ENCODE data around the gene PARVG. TPM values are rescaled to one million over a fixed set of nuclear protein-coding genes. Genes with fewer than 3 reads are reported as not detected.

Gene PARVG
- polyA plus RNA-seq, 3 donors = 1.7 to 2.2 (median 1.9) TPM

GRCh38 chr22:44179196-44179988 is 1.3 kb upstream of the PARVG start:
- DNase-seq = no peak

DNA sequence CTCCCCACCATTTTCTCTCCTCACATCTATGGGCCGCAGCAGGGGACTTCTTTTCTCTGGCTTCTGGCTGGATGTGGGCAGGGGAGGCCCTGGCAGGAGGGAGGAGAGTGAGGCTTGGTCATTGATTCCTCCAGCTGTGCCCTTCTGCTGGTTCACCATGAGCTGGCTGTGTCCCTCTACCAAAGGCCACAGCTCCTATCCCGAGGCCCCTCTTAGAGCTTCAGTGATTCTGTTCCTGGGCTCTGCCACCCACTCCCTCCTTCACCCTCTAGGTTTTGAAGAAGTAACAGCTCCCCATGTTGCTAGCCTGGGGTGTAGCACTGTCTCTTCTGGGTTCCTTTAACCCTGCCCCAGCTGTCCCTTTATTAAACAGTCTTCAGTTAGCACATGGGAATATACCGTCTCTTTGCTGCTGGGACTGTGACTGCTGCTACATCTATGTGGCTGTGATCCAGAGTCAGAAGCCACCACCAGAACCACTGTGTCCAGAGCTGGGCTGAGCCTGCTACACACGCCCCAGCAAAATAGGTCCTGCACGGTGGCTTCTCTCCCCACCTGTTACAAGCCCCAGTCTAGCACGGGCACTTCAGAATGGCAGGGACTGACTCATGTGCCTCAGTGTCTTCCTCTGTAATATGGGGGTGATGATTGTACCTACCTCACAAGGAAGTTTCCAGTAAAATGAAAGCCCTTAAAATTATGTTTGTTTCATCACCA is 578 bp upstream of the PARVG start:
- no peak for DNase-seq

DNA sequence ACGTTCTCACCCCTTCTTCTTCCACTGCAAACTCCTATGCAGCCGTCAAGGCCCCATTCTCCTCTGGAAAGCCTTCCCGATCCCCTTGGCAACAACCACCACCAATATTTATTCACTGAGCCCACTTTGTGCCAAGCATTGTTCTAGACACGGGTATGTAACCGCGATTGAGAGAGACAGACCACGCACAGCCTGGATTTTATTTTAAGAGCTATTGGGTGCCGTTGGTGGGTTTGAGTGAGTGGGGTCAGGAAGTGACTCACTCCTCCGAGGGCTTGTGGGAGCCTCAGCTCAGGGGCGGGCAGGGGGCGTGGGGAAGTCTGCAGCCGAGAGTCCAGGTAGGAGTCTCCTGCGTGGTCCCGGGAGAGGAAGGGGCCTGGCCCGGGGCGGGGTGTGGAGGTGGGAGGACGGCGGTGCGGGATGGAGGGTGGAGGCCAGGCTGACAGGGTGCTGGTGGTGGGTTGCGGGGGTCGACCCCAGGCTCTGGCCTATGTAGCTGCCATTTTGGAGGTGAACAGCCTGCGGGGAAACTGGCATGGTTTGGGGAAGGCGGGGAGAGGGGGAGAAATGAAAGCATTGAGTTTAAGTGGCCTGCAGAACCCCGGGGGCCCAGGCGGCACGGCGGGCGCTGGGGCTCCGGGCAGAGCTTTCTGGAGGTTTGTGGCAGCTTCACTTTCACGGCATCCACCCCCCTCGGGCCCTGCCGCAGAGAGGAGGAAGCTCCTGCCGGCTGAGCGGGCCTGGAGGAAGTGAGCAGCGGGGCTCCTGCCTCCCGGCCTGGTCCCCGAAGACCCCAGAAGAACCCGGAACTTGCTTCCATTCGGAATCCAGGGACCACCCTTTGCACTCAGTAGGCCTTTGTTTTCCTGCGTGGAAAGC is 547 bp downstream of the PARVG start:
- DNase-seq = no peak

DNA sequence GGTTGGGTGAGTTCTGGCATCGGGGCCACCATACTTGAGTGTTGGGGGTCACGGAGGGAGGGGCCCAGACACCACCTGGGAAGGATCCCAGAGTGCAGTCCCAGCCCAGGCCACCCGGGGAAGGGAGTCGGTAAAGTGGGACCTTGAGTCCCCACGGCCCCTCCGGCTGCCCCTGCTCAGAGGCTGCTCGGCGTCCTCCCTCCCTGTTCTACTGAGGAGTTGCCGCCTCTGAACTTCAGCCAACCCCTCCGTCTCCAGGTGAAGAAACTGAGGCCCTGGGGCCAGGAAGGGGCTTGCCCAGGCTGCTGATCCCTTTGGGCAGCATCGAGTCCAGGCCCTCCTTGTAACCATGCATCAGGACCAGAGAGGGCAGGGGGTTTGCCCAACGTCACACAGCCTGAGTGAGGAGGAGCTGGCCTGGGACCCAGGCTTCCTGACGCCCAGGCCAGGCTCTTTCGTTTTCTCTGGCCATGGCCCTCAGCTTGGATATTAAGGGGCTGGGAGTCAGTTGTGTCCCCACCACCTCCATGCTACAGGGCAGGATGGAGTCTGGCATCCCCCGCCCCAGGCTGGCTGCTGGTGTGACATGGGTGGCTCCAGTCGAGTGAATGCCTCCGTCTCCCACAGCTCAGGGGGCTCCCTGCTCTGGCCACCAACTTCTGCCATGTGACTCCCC is 1.3 kb downstream of the PARVG start:
- DNase-seq = no peak

DNA sequence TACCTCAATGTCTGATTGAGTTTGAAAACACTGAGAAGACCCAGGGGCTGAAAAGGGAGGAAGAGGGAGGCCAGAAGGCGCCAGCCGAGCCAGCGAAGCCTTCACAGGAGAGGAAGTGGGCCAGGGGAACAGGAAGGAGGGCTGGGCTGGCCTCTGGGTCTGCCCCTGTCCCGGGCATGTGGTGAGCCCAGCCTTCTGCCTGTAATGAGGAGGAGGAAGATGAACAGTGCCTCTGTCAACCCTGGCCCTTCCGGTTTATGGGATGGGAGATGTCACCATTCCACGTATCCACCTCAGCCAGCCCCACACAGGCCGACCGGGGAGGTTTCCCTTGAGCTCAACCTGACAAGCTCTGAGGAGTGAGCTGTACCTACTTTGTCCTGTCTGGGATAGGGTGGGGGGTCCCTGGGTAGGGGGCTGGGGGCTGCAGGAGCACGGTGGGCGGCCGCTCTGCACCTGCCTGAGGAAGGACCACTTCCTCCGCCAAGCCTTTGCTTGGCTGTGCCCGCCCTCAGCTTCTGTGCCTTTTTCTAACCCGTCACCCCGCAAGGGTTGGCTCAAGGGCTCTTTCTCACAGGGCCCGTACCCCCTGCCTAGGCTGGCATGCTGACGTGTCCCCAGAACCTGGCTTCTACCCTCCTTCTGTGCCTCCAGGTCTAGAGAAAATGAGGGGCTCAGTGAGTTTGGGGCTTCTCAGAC is 2.0 kb downstream of the PARVG start:
- DNase-seq = no peak

- no peak for DNase-seq
Observed at GRCh38 chr22:44183287-44183588, 2.5 kb downstream of the PARVG start.

DNA sequence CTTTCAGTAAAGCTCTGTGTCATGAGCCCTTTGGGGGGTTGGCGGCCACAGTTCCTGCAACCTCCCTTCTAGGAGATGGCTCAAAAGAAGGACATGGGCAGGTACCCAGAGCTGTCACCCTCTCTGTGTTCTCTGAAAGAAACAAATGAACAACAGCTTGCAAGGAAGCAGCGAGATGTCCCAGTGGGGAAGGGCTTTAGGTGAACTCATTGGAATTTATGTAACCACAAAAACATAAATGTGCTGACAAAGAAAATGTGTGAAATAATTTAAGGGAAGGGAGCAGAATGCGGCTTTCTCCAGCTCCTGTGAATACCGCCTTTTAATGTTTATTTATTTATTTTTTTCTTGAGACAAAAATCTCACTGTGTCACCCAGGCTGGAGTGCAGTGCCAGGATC is 3.3 kb downstream of the PARVG start:
- no peak for DNase-seq

- DNase-seq = no peak
Observed at GRCh38 chr22:44185237-44186120, 4.8 kb downstream of the PARVG start.

GRCh38 chr22:44186121-44186510 is 5.4 kb downstream of the PARVG start:
- no peak for DNase-seq

DNA sequence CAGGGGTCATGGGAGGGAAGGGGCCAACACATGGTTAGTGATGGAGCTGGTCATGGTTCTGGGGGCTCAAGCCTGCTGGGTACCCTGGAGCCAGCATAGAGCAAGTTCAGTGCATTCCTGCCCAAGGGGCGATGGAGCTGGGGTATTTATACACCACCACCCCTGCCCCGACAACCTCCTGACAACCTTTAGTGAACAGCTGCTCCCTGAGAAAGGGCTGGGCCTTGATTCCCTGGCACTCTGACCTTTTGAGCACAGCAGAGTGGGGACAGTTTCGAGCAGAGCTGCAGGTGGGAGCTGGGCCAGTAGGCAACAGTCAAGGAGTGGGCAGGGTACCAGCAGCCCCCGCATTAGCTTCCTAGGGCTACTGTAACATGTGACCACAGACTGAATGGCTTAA is 6.0 kb downstream of the PARVG start:
- DNase-seq = no peak

DNA sequence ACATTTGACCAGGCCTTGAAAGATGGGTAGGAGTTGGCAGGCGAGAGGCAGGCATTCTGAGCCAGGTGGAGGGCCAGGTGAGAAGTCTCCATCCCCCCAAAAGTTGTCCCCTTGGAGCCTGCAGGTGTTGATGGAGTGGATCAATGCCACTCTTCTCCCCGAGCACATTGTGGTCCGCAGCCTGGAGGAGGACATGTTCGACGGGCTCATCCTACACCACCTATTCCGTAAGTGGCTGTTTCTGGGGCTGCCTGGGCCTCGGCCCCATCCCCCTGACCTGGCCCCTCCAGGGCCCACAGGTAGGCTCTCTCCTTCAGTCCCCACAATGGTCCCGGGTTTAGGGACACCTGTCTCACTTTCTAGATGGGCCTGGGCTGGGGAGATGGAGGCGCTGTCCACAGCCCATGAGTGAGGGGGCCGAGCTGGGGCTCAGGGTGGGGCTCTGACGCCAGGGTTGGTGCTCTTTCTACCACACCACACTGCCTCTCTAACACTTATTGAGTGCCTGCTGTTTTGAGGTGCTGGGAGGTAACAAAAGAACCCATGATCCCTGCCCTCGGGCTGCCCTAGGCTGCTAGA is 7.0 kb downstream of the PARVG start:
- no peak for DNase-seq

DNA sequence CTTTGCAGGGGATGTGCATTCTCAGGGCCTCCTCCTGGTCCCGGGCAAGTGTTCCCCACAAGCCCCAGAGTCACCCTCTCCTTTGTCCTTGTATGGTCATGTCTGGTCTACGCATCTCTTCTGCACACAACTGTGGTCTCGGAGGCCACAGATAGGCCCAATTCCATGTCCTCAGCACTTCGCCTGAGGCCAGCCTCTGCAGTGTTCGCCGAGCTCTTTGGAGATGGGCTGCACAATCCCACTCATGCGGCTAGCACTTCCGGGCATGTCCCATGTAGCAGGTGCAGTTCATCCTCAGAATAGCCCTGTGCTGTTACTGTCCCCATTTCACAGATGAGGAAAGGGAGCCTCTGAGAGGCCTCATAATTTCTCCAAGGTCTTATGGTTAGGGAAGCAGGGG is 7.6 kb downstream of the PARVG start:
- DNase-seq = no peak

GRCh38 chr22:44188986-44189630 is 8.4 kb downstream of the PARVG start:
- DNase-seq = no peak

DNA sequence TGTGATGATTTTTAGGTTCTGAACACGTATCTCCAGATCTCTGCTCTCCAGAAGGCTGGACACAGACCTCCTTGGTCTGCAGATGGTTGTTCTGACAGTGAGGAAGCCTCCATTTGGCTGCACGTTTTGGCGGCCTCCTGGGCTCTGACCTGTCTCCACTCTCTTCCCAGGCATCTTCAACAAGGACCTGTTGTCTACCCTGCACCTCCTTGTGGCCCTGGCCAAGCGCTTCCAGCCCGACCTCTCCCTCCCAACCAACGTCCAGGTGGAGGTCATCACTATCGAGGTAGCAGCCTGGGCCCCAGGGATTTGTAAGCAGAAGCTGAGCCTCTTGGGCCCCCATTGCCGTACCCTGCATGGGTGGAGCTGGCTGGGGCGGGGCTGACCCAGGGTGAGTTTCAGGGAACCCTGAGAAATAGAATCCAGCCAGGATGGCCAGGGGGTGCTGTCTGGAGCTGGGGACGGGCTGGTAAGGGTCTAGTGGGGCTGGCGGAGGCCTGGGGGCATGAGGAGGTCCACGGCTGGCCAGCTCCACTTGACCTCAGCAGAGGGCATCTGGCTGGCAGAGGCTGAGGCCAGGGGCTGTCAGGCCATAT is 9.8 kb downstream of the PARVG start:
- DNase-seq = no peak

DNA sequence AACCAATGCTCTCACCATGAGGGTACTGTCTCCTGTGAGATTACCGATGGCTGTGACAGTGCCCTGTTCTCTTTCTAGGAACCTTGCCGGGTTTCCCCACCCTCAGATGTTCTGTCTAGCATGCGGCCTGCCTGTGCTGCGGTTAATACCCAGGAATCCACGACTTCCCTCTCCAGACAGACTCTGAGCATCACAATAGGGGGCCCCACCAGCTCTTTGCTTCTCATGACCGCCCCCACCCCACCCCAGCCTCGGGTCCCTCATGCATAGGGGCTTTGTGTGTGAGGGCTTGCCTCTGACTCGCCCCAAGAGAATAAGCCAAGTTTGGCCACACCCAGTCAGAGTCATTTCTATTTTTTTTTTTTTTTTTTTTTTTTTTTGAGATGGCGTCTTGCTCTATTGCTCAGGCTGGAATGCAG is 10.3 kb downstream of the PARVG start:
- DNase-seq = no peak

- DNase-seq = no peak
Observed at GRCh38 chr22:44192098-44192815, 11.5 kb downstream of the PARVG start.

- no peak for DNase-seq
Observed at GRCh38 chr22:44192816-44193534, 12.2 kb downstream of the PARVG start.

- DNase-seq = no peak
Observed at GRCh38 chr22:44193535-44193891, 12.8 kb downstream of the PARVG start.
